ENCODE data around the gene TYMP. TPM values are rescaled to one million over a fixed set of nuclear protein-coding genes. Genes with fewer than 3 reads are reported as not detected.

Gene TYMP
- total and polyA plus RNA-seq, 10 of the 15 experiments (the other 5 are each of a cell fraction or from before 2014, with no cell fraction given), result 0.42 to 57.8 (median 24.6) TPM

DNA sequence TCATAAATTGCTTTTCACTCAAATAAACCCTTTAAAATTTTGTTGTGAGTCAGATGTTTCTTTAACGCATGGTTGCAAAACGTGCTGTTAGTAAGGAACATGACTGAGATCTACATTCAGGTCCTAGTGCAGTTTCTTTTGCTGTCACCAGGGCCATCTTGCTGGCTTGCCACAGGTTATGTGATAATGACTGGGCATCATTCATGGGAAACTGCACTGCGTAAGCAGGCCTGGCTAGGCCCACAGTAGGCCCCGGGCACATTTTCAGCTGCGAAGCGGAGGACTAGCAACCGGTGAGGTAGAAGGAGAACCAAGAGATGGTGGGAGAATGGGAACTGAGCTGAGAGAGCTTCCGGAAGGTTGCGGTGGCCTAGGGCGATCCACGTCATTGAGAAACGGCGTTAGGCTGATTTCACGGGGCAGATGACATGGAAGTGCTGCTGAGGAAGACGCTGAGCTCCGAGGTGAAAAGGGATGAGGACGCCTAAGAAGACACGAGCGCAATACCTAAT lies 12.7 kb upstream of the TYMP start (continued):
- TF ChIP-seq HDGF (IDR thresholded peaks at IDR 0.05) (peak; percentile 60; the same call in 1 of the 2 replicates), CEBPZ (IDR thresholded peaks at IDR 0.05; ENCODE audit: low read depth, low read length) (no peak), ZZZ3 (IDR thresholded peaks at IDR 0.05; ENCODE audit: control insufficient read depth, insufficient read length, low read depth) (no peak), SUZ12 (IDR thresholded peaks at IDR 0.05; ENCODE audit: unreplicated experiment) (no peak), BMI1 (IDR thresholded peaks at IDR 0.05; ENCODE audit: borderline replicate concordance) (peak; percentile 60; the same call in 1 of the 2 replicates), TCF3 (IDR thresholded peaks at IDR 0.05; ENCODE audit: borderline replicate concordance, insufficient read depth, low read depth, low read length) (peak; percentile 72; the same call in 1 of the 2 replicates)
- TF ChIP-seq, protein P1, sequence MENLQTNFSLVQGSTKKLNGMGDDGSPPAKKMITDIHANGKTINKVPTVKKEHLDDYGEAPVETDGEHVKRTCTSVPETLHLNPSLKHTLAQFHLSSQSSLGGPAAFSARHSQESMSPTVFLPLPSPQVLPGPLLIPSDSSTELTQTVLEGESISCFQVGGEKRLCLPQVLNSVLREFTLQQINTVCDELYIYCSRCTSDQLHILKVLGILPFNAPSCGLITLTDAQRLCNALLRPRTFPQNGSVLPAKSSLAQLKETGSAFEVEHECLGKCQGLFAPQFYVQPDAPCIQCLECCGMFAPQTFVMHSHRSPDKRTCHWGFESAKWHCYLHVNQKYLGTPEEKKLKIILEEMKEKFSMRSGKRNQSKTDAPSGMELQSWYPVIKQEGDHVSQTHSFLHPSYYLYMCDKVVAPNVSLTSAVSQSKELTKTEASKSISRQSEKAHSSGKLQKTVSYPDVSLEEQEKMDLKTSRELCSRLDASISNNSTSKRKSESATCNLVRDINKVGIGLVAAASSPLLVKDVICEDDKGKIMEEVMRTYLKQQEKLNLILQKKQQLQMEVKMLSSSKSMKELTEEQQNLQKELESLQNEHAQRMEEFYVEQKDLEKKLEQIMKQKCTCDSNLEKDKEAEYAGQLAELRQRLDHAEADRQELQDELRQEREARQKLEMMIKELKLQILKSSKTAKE (IDR thresholded peaks at IDR 0.05; ENCODE audit: low read depth, poor library complexity, severe bottlenecking), result peak; percentile 54
